Caco-2 (cell line): ENCODE results near the gene LMX1B. TPM values are rescaled to one million over a fixed set of nuclear protein-coding genes. Genes with fewer than 3 reads are reported as not detected.

Experiments
- BruUV-seq: library from RNA; stranded (reverse); fragments of 400-500 nt; replicated peaks from 2 replicates; lab custom pipeline; 2021; lab: Mats Ljungman, UMichigan
- CTCF ChIA-PET: fragments of 300-600 bp; sonication (Branson Sonifier 250); formaldehyde crosslinking; loops from one replicate; lab custom pipeline; 2022; ENCODE audit warnings: antibody characterized with exemption; lab: Charles Lee
- POLR2A ChIA-PET: fragments of 300-600 bp; sonication (Branson Sonifier 250); formaldehyde crosslinking; loops from one replicate; lab custom pipeline; 2022; ENCODE audit warnings: antibody characterized with exemption; lab: Charles Lee
- DNase-seq, 2 experiments: peaks; one replicate each; pipeline versions ENCODE4 v3.0.0 to v3.0.0-alpha.2; 2020 to 2022
- H3K27me3 ChIP-seq: replicated peaks from 2 replicates; pipeline ENCODE4 v1.6.0; 2011; ENCODE audit warnings: low read length; ENCODE audit not compliant: control insufficient read depth, insufficient read depth
- H3K36me3 ChIP-seq: 2 replicates; pipeline ENCODE4 v1.5.1; 2011; ENCODE audit warnings: low read length; ENCODE audit not compliant: control insufficient read depth, insufficient read depth
- H3K4me1 ChIP-seq: fragments of 250-450 bp; sonication (Bioruptor Pico); 2 replicates; pipeline ENCODE4 v1.5.1; 2020; ENCODE audit warnings: mild to moderate bottlenecking
- H3K4me3 ChIP-seq: 2 replicates; pipeline ENCODE4 v1.5.1; 2011; ENCODE audit warnings: low read depth, mild to moderate bottlenecking, control low read depth, low read length
- H3K9me3 ChIP-seq: fragments of 250-450 bp; sonication (Bioruptor Pico); 2 replicates; pipeline ENCODE4 v1.5.1; 2020; ENCODE audit warnings: mild to moderate bottlenecking, moderate library complexity
- H3K27ac Mint-ChIP-seq: one replicate; pipeline ENCODE4 v1.8.0; 2022; ENCODE audit warnings: mixed read lengths; ENCODE audit not compliant: unreplicated experiment
- H3K27me3 Mint-ChIP-seq: one replicate; pipeline ENCODE4 v1.8.0; 2022; ENCODE audit warnings: mixed read lengths; ENCODE audit not compliant: insufficient read depth, unreplicated experiment
- H3K36me3 Mint-ChIP-seq: one replicate; pipeline ENCODE4 v1.8.0; 2022; ENCODE audit warnings: mild to moderate bottlenecking, mixed read lengths; ENCODE audit not compliant: insufficient read depth, unreplicated experiment
- H3K4me1 Mint-ChIP-seq: one replicate; pipeline ENCODE4 v1.8.0; 2022; ENCODE audit warnings: low read depth, mixed read lengths; ENCODE audit not compliant: unreplicated experiment
- H3K4me3 Mint-ChIP-seq: one replicate; pipeline ENCODE4 v1.8.0; 2022; ENCODE audit warnings: mild to moderate bottlenecking, moderate library complexity, mixed read lengths; ENCODE audit not compliant: unreplicated experiment
- H3K9me3 Mint-ChIP-seq: one replicate; pipeline ENCODE4 v1.8.0; 2022; ENCODE audit warnings: mixed read lengths; ENCODE audit not compliant: unreplicated experiment
- intact Hi-C: fragments of 100-400 bp; cut with micrococcal nuclease; formaldehyde crosslinking; loops from one replicate; pipeline ENCODE4 v1.10.0; 2022; ENCODE audit not compliant: unreplicated experiment
- total RNA-seq: library from RNA; stranded (reverse); gene quantifications from 2 replicates; pipeline ENCODE4 v1.2.3, GENCODE V29; 2022
- TF ChIP-seq, protein P1 (sequence below), 2 experiments: fragments of 200-600 bp in 1 of 2; IDR thresholded peaks; 1 replicate in 1 of 2; 2 replicates in 1 of 2; pipeline versions ENCODE4 v1.5.1 to v1.8.0; 2011 to 2022; ENCODE audit warnings: antibody characterized with exemption in 1 of 2, control low read depth in 1 of 2, inconsistent platforms in 1 of 2, low read depth in 1 of 2, low read length in 1 of 2, mild to moderate bottlenecking in 1 of 2, moderate library complexity in 1 of 2; ENCODE audit not compliant: insufficient read depth in 1 of 2, severe bottlenecking in 1 of 2, unreplicated experiment in 1 of 2

The LMX1B gene
- total RNA-seq, 1 experiment from 2014 or later, result 17.0 TPM

DNA sequence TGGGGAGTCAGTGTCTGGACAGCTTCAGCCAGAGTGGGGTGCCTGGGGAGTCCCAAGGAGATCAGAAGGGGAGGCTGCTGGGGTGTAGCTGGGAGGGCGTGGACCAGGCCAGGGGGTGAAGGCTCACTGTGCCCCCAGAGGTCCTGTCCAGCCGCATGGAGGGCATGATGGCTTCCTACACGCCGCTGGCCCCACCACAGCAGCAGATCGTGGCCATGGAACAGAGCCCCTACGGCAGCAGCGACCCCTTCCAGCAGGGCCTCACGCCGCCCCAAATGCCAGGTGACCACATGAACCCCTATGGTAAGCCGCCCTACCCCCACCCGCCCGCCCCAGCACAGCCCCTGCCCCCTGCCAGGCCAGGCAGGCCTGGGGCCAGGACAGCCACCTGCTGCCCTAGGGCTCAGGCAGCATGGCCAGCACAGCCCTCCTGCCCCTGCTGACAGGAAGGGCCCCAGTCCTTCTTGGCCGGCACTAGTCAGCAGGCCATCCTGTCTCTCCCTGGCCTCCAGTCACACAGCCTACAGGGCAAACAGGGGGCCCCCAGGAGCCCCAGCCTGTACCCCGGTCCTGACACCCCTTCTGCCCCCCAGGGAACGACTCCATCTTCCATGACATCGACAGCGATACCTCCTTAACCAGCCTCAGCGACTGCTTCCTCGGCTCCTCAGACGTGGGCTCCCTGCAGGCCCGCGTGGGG, 82.1 kb downstream of the LMX1B start:
- no peak overlapping the region for H3K4me3 Mint-ChIP-seq
- H3K9me3 Mint-ChIP-seq, result no peaks in the 10 kb centered on the region
- no peak overlapping the region for H3K27ac Mint-ChIP-seq
- no TSS peak for BruUV-seq
- POLR2A ChIA-PET, result no interaction called here
- no peak for DNase-seq
- peaks cover 1% of the 10 kb centered on the region; the same call in 1 of the 2 replicates for H3K36me3 ChIP-seq
- TF ChIP-seq, protein P1, sequence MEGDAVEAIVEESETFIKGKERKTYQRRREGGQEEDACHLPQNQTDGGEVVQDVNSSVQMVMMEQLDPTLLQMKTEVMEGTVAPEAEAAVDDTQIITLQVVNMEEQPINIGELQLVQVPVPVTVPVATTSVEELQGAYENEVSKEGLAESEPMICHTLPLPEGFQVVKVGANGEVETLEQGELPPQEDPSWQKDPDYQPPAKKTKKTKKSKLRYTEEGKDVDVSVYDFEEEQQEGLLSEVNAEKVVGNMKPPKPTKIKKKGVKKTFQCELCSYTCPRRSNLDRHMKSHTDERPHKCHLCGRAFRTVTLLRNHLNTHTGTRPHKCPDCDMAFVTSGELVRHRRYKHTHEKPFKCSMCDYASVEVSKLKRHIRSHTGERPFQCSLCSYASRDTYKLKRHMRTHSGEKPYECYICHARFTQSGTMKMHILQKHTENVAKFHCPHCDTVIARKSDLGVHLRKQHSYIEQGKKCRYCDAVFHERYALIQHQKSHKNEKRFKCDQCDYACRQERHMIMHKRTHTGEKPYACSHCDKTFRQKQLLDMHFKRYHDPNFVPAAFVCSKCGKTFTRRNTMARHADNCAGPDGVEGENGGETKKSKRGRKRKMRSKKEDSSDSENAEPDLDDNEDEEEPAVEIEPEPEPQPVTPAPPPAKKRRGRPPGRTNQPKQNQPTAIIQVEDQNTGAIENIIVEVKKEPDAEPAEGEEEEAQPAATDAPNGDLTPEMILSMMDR (IDR thresholded peaks at IDR 0.05; ENCODE audit: insufficient read depth in 1 of 2, low read depth in 1 of 2, low read length in 1 of 2, severe bottlenecking in 1 of 2, unreplicated experiment in 1 of 2), result no peak
- intact Hi-C loops, result no loop called here
- CTCF ChIA-PET, result no interaction called here
- no peaks in the 10 kb centered on the region for H3K4me1 Mint-ChIP-seq
- H3K27me3 ChIP-seq, result no peaks in the 10 kb centered on the region
- H3K4me3 ChIP-seq, result no peak overlapping the region
- H3K4me1 ChIP-seq, result no peaks in the 10 kb centered on the region
- H3K36me3 Mint-ChIP-seq, result peaks cover 5% of the 10 kb centered on the region
- no peaks in the 10 kb centered on the region for H3K9me3 ChIP-seq
- H3K27me3 Mint-ChIP-seq, result no peaks in the 10 kb centered on the region

DNA sequence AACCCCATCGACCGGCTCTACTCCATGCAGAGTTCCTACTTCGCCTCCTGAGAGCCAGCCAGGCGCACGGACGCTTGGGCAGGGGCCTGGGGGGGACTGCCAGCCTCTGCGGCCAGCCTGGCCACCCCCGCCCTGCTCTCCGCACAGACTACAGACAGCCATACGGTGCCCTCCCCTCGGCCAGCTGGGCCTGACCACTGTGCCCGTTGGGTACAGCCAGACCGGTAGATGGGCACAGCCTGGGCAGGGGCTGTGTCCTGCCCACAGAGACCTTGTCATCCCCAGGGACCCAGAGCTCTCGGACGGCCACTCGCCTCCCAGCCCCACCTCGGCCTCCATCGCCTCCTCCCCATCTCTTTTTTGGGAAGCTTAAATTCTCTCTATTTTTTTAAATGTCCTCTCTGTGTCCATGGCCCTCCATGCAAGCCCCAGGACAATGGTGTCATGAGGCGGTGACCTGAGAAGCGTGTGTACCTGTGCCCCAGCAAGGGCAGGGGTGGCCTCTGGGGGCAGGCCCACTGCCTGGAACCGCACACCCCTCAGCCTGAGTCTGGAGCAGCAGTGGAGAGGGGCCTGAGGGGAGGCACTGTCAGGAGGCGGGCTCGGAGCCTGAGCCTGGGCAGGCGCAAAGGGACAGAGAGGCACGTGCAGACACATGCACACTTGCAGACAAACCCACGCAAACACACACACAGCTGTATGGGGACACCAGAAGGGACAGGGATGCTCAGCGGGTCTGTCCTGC, 82.8 kb downstream of the LMX1B start:
- no peaks in the 10 kb centered on the region for H3K4me1 Mint-ChIP-seq
- no peaks in the 10 kb centered on the region for H3K4me1 ChIP-seq
- no peaks in the 10 kb centered on the region for H3K36me3 ChIP-seq
- H3K9me3 ChIP-seq, result no peaks in the 10 kb centered on the region
- H3K4me3 ChIP-seq, result no peak overlapping the region
- peaks cover 9% of the 10 kb centered on the region for H3K36me3 Mint-ChIP-seq
- TF ChIP-seq, protein P1 (IDR thresholded peaks at IDR 0.05; ENCODE audit: insufficient read depth in 1 of 2, low read depth in 1 of 2, low read length in 1 of 2, severe bottlenecking in 1 of 2, unreplicated experiment in 1 of 2), result no peak
- peak in 1 of 2 experiments; percentile 26 for DNase-seq
- H3K27me3 ChIP-seq, result no peaks in the 10 kb centered on the region
- H3K9me3 Mint-ChIP-seq, result no peaks in the 10 kb centered on the region
- H3K27ac Mint-ChIP-seq, result no peak overlapping the region
- BruUV-seq, result no TSS peak
- ChIA-PET POLR2A (no interaction called here), CTCF (no interaction called here)
- no peak overlapping the region for H3K4me3 Mint-ChIP-seq
- intact Hi-C loops, result no loop called here
- H3K27me3 Mint-ChIP-seq, result no peaks in the 10 kb centered on the region

DNA sequence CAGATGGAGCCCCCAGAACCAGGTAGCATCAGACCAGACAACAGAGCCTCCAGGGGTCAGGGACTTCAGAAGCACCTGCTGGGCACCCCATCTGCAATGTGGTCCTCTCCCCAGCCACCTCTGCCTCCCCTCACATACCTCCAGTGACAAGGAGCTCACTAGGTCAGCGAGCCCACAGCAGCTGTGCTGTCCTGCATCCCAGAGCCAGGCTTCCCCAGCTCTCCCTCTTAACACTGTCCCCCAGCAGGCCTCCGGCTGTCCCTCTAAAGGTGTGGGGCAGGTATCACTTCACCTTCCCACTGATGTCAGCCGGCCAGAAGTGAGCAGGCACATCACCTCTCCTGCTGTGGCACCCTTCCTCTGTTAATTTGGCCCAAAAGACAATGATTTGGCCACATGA, 83.6 kb downstream of the LMX1B start:
- no peak overlapping the region for H3K4me3 ChIP-seq
- intact Hi-C loops, result no loop called here
- no peak overlapping the region for H3K4me3 Mint-ChIP-seq
- no peaks in the 10 kb centered on the region for H3K4me1 ChIP-seq
- H3K27ac Mint-ChIP-seq, result no peak overlapping the region
- CTCF ChIA-PET, result interaction anchor here (1.3 kb wide), 1 partner anchor 9 kb away, joined by 6 read pairs; no protein-coding TSS in a partner anchor
- peaks cover 15% of the 10 kb centered on the region for H3K36me3 Mint-ChIP-seq
- no peaks in the 10 kb centered on the region for H3K9me3 Mint-ChIP-seq
- H3K36me3 ChIP-seq, result no peaks in the 10 kb centered on the region
- H3K27me3 ChIP-seq, result no peaks in the 10 kb centered on the region
- no peaks in the 10 kb centered on the region for H3K27me3 Mint-ChIP-seq
- DNase-seq, result peak in 1 of 2 experiments; percentile 25
- no peaks in the 10 kb centered on the region for H3K9me3 ChIP-seq
- BruUV-seq, result no TSS peak
- POLR2A ChIA-PET, result no interaction called here
- TF ChIP-seq, protein P1 (IDR thresholded peaks at IDR 0.05; ENCODE audit: insufficient read depth in 1 of 2, low read depth in 1 of 2, low read length in 1 of 2, severe bottlenecking in 1 of 2, unreplicated experiment in 1 of 2), result no peak
- no peaks in the 10 kb centered on the region for H3K4me1 Mint-ChIP-seq
